ENCODE results near the gene GTPBP1. TPM values are rescaled to one million over a fixed set of nuclear protein-coding genes. Genes with fewer than 3 reads are reported as not detected.

GTPBP1 gene
- total RNA-seq, 1 donor = 35.4 TPM

GRCh38 chr22:38733724-38734381 lies 28.1 kb downstream of the GTPBP1 start:
- TF ChIP-seq CTCF (IDR thresholded peaks at IDR 0.05; ENCODE audit: insufficient read depth, low read depth, low read length) = no peak
- DNase-seq (ENCODE audit: low read depth) = peak; percentile 50
- no peak overlapping the region for H3K4me3 ChIP-seq (ENCODE audit: low read depth, low read length)

GRCh38 chr22:38734421-38735100 lies 28.8 kb downstream of the GTPBP1 start:
- TF ChIP-seq CTCF (IDR thresholded peaks at IDR 0.05; ENCODE audit: insufficient read depth, low read depth, low read length) = no peak
- H3K4me3 ChIP-seq (ENCODE audit: low read depth, low read length) = no peak overlapping the region
- DNase-seq (ENCODE audit: low read depth) = no peak

- TF ChIP-seq CTCF (IDR thresholded peaks at IDR 0.05; ENCODE audit: insufficient read depth, low read depth, low read length) = no peak
- DNase-seq (ENCODE audit: low read depth) = no peak
- H3K4me3 ChIP-seq (ENCODE audit: low read depth, low read length) = no peak overlapping the region
Measured at GRCh38 chr22:38735126-38735464, 29.4 kb downstream of the GTPBP1 start.

GRCh38 chr22:38735465-38736256 lies 29.9 kb downstream of the GTPBP1 start:
- no peak for DNase-seq (ENCODE audit: low read depth)
- TF ChIP-seq CTCF (IDR thresholded peaks at IDR 0.05; ENCODE audit: insufficient read depth, low read depth, low read length) = no peak
- no peak overlapping the region for H3K4me3 ChIP-seq (ENCODE audit: low read depth, low read length)

GRCh38 chr22:38736257-38736570 lies 30.5 kb downstream of the GTPBP1 start:
- H3K4me3 ChIP-seq (ENCODE audit: low read depth, low read length) = no peak overlapping the region
- no peak for DNase-seq (ENCODE audit: low read depth)
- no peak for TF ChIP-seq CTCF (IDR thresholded peaks at IDR 0.05; ENCODE audit: insufficient read depth, low read depth, low read length)

- no peak for TF ChIP-seq CTCF (IDR thresholded peaks at IDR 0.05; ENCODE audit: insufficient read depth, low read depth, low read length)
- DNase-seq (ENCODE audit: low read depth) = no peak
- H3K4me3 ChIP-seq (ENCODE audit: low read depth, low read length) = no peak overlapping the region
Measured at GRCh38 chr22:38737302-38738060, 31.7 kb downstream of the GTPBP1 start.

Data from fibroblast of villous mesenchyme (primary cell).